HUES48 (cell line): ENCODE results near the gene LRRTM4.

Experiments
- H3K27ac ChIP-seq: one replicate; pipeline ENCODE4 v1.7.0; 2013; ENCODE audit warnings: low read depth, low read length, inconsistent platforms
- H3K27me3 ChIP-seq: 2 replicates; pipeline ENCODE4 v1.6.1; 2013; ENCODE audit warnings: mild to moderate bottlenecking, low read length; ENCODE audit not compliant: control insufficient read depth, insufficient read depth
- H3K36me3 ChIP-seq: 2 replicates; pipeline ENCODE4 v1.6.1; 2013; ENCODE audit warnings: low read length; ENCODE audit not compliant: control insufficient read depth, insufficient read depth
- H3K4me1 ChIP-seq: 2 replicates; pipeline ENCODE4 v1.6.1; 2013; ENCODE audit warnings: mild to moderate bottlenecking, low read length; ENCODE audit not compliant: control insufficient read depth, insufficient read depth
- H3K4me3 ChIP-seq: 2 replicates; pipeline ENCODE4 v1.5.1; 2013; ENCODE audit warnings: mild to moderate bottlenecking, low read depth, low read length
- H3K9ac ChIP-seq: 2 replicates; pipeline ENCODE4 v1.6.1; 2013; ENCODE audit warnings: mild to moderate bottlenecking, low read depth, low read length, moderate library complexity
- H3K9me3 ChIP-seq: 2 replicates; pipeline ENCODE4 v1.6.1; 2013; ENCODE audit warnings: low read length; ENCODE audit not compliant: control insufficient read depth, insufficient read depth

The LRRTM4 gene

DNA sequence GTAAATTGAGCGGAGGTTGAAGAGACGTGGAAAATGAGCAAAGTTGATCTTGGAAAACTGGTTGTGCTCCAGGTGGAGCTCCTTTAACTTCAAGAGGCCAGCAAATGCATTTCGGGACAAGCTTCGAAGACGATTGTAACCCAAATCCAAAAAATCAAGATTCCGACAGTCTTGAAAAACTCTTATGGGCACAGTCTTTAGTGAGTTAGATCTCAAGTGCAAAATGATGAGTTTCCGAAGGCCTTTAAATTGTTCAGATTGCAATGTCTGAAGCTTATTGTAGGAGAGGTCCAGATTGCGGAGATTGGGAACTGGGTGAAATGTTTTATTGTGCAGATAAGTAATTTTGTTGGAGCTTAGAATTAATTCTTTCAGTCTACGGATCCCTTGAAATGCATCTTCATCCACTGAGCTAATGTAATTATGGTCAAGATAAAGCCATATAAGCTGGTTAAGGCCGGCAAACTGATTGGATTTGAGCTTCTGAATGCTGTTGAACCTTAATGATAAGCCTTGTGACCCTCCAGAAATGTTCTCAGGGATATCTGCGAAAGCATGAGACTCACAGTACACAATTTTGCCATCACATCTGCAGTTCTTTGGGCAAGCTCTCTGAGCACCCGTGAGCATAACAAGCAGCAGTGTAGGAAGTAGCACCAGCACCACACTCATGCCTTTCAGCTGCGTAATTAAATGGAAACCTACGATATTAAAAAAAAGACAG, 2.9 kb downstream of the LRRTM4 start:
- Histone ChIP-seq H3K27me3 (no peaks in the 10 kb centered on the region), H3K9ac (no peak overlapping the region), H3K9me3 (no peaks in the 10 kb centered on the region), H3K27ac (no peak overlapping the region), H3K36me3 (no peaks in the 10 kb centered on the region), H3K4me1 (peaks cover 61% of the 10 kb centered on the region), H3K4me3 (peak overlapping the region; percentile 19; the same call in 1 of the 2 replicates)

- H3K4me3 ChIP-seq = no peak overlapping the region
Measured at GRCh38 chr2:77518311-77518710, 3.9 kb downstream of the LRRTM4 start.

DNA sequence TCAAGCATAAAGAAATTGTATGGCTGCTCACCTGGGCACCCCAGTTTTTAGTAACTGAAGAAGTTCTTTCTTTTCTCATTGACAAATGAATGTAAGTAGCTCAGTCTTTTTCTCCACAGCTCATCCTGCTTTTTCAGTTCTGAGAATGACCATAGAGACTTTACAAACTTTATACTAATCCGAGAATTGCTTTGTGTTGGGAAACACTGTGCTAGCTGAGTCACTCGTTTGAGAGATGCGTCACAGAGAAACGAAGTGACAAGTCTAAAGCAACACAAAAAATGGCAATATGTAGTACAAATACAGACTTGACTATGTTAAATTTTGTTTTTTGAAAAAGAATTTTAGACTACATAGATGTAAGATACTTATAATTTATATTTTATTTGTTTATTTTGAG, 9.0 kb downstream of the LRRTM4 start:
- H3K9ac ChIP-seq = no peak overlapping the region
- peaks cover 18% of the 10 kb centered on the region; the same call in 1 of the 2 replicates for H3K4me1 ChIP-seq
- no peak overlapping the region for H3K27ac ChIP-seq
- H3K9me3 ChIP-seq = no peaks in the 10 kb centered on the region
- H3K27me3 ChIP-seq = no peaks in the 10 kb centered on the region
- H3K36me3 ChIP-seq = no peaks in the 10 kb centered on the region
- H3K4me3 ChIP-seq = no peak overlapping the region

More at GRCh38 chr2:77518311-77518710, 3.9 kb downstream of the LRRTM4 start:
- Histone ChIP-seq H3K36me3 (no peaks in the 10 kb centered on the region), H3K9ac (no peak overlapping the region), H3K4me1 (peaks cover 55% of the 10 kb centered on the region), H3K27me3 (no peaks in the 10 kb centered on the region), H3K9me3 (no peaks in the 10 kb centered on the region), H3K27ac (no peak overlapping the region)

DNA sequence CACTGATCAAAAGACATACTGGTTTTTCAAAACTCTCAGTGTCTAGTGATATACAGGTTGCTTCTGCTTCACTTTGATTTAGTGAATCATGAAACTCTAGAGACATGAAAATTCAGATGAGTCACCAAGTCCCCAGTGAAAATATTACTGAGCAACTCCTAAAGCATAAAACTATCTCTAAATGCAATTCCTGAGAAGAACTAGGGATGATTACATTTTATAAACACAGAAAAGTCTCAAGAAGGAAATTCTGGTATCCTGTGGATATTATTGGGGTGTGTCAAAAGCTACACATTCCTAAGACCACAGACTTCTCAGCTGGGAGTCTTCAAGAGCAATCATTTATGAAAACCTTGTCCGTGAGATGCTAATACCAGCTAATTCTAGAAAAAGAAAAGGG, 9.7 kb downstream of the LRRTM4 start:
- H3K27me3 ChIP-seq = no peaks in the 10 kb centered on the region

GRCh38 chr2:77508511-77508910, 13.7 kb downstream of the LRRTM4 start:
- Histone ChIP-seq H3K9me3 (no peaks in the 10 kb centered on the region), H3K27me3 (no peaks in the 10 kb centered on the region), H3K27ac (no peak overlapping the region), H3K4me3 (no peak overlapping the region), H3K36me3 (no peaks in the 10 kb centered on the region), H3K9ac (no peak overlapping the region), H3K4me1 (peaks cover 20% of the 10 kb centered on the region)

More for the DNA sequence above, 9.7 kb downstream of the LRRTM4 start:
- Histone ChIP-seq H3K4me1 (peaks cover 20% of the 10 kb centered on the region), H3K36me3 (no peaks in the 10 kb centered on the region), H3K9me3 (no peaks in the 10 kb centered on the region), H3K9ac (no peak overlapping the region), H3K4me3 (no peak overlapping the region), H3K27ac (no peak overlapping the region)

- no peak overlapping the region for H3K4me3 ChIP-seq
- H3K27ac ChIP-seq = no peak overlapping the region
- no peaks in the 10 kb centered on the region for H3K36me3 ChIP-seq
- H3K27me3 ChIP-seq = no peaks in the 10 kb centered on the region
- H3K9ac ChIP-seq = no peak overlapping the region
- H3K9me3 ChIP-seq = no peaks in the 10 kb centered on the region
- H3K4me1 ChIP-seq = peaks cover 12% of the 10 kb centered on the region
Measured at GRCh38 chr2:77507657-77508056, 14.5 kb downstream of the LRRTM4 start.

- Histone ChIP-seq H3K36me3 (no peaks in the 10 kb centered on the region), H3K9ac (no peak overlapping the region), H3K9me3 (no peaks in the 10 kb centered on the region), H3K4me1 (peaks cover 9% of the 10 kb centered on the region; the same call in 1 of the 2 replicates), H3K27ac (no peak overlapping the region), H3K27me3 (no peaks in the 10 kb centered on the region), H3K4me3 (no peak overlapping the region)
Measured at GRCh38 chr2:77488141-77488540, 34.0 kb downstream of the LRRTM4 start.

GRCh38 chr2:77487074-77487803, 34.9 kb downstream of the LRRTM4 start:
- Histone ChIP-seq H3K27ac (no peak overlapping the region), H3K9me3 (no peaks in the 10 kb centered on the region), H3K4me3 (no peak overlapping the region), H3K9ac (no peak overlapping the region), H3K4me1 (peaks cover 9% of the 10 kb centered on the region; the same call in 1 of the 2 replicates), H3K36me3 (no peaks in the 10 kb centered on the region), H3K27me3 (no peaks in the 10 kb centered on the region)

- Histone ChIP-seq H3K27me3 (no peaks in the 10 kb centered on the region), H3K4me3 (no peak overlapping the region), H3K36me3 (no peaks in the 10 kb centered on the region), H3K27ac (no peak overlapping the region), H3K9me3 (no peaks in the 10 kb centered on the region), H3K9ac (no peak overlapping the region), H3K4me1 (peaks cover 9% of the 10 kb centered on the region; the same call in 1 of the 2 replicates)
Measured at GRCh38 chr2:77484026-77484425, 38.1 kb downstream of the LRRTM4 start.

- Histone ChIP-seq H3K27me3 (no peaks in the 10 kb centered on the region), H3K4me3 (no peak overlapping the region), H3K4me1 (peaks cover 9% of the 10 kb centered on the region; the same call in 1 of the 2 replicates), H3K9ac (no peak overlapping the region), H3K9me3 (0 out of 2 replicates have a peak, but pooled peaks cover 4% of the 10 kb centered on the region), H3K27ac (no peak overlapping the region), H3K36me3 (no peaks in the 10 kb centered on the region)
Measured at GRCh38 chr2:77479895-77480294, 42.3 kb downstream of the LRRTM4 start.

DNA sequence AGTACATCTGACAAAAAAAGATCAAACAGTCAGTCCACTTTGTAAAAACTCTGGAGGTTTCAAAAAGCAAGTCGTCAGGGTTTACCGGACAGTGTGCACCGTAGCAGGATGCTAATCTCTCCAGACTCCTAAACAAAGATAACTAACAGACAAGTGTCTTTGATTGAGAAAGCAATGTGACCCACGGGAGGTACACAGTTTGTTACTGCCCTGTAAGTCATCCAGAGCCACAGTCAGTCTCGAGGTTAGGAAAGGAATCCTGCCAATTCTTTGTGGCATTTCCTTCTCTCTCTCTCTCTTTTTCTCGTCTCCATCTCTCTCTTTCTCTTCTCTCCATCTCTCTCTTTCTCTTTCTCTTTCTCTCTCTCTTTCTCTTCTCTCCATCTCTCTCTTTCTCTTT, 42.8 kb downstream of the LRRTM4 start:
- Histone ChIP-seq H3K9ac (no peak overlapping the region), H3K36me3 (no peaks in the 10 kb centered on the region), H3K9me3 (0 out of 2 replicates have a peak, but pooled peaks cover 4% of the 10 kb centered on the region), H3K4me1 (peaks cover 6% of the 10 kb centered on the region; the same call in 1 of the 2 replicates), H3K27me3 (no peaks in the 10 kb centered on the region), H3K27ac (no peak overlapping the region), H3K4me3 (no peak overlapping the region)
